H9 (cell line): ENCODE measurements around the gene PAPLN. TPM values are rescaled to one million over a fixed set of nuclear protein-coding genes. Genes with fewer than 3 reads are reported as not detected.

ENCODE experiments used
- DNase-seq: peaks from one replicate; pipeline ENCODE4 v3.0.0-alpha.2; 2017
- H2AFZ ChIP-seq: one replicate; pipeline ENCODE4 v1.6.1; 2013; ENCODE audit warnings: mild to moderate bottlenecking, low read length, control low read depth, moderate library complexity
- H2AK5ac ChIP-seq: 2 replicates; pipeline ENCODE4 v1.6.1; 2013; ENCODE audit warnings: low read length, control low read depth, mixed read lengths; ENCODE audit not compliant: insufficient read length
- H2BK120ac ChIP-seq: one replicate; pipeline ENCODE4 v1.6.1; 2013; ENCODE audit warnings: low read depth, mild to moderate bottlenecking, low read length, control low read depth, inconsistent platforms; ENCODE audit not compliant: poor library complexity, severe bottlenecking
- H2BK12ac ChIP-seq: 2 replicates; pipeline ENCODE4 v1.6.1; 2013; ENCODE audit warnings: low read length, control low read depth, mixed read lengths, low read depth; ENCODE audit not compliant: insufficient read length
- H2BK15ac ChIP-seq: 2 replicates; pipeline ENCODE4 v1.6.1; 2013; ENCODE audit warnings: low read depth, low read length, control low read depth
- H2BK20ac ChIP-seq: one replicate; pipeline ENCODE4 v1.6.1; 2013; ENCODE audit warnings: low read depth, mild to moderate bottlenecking, low read length, control low read depth, inconsistent platforms; ENCODE audit not compliant: poor library complexity, severe bottlenecking
- H2BK5ac ChIP-seq: 2 replicates; pipeline ENCODE4 v1.6.1; 2013; ENCODE audit warnings: low read length, control low read depth, mixed read lengths; ENCODE audit not compliant: insufficient read length
- H3K14ac ChIP-seq: 2 replicates; pipeline ENCODE4 v1.6.1; 2013; ENCODE audit warnings: low read length, control low read depth; ENCODE audit not compliant: insufficient read depth
- H3K18ac ChIP-seq: 2 replicates; pipeline ENCODE4 v1.6.1; 2013; ENCODE audit warnings: low read depth, mild to moderate bottlenecking, mixed read lengths, low read length, control low read depth; ENCODE audit not compliant: insufficient read length
- H3K23ac ChIP-seq: 2 replicates; pipeline ENCODE4 v1.6.1; 2013; ENCODE audit warnings: low read length, control low read depth, mixed read lengths, low read depth; ENCODE audit not compliant: insufficient read length
- H3K23me2 ChIP-seq: 2 replicates; pipeline ENCODE4 v1.6.1; 2013; ENCODE audit warnings: low read depth, mild to moderate bottlenecking, mixed read lengths, low read length, control low read depth; ENCODE audit not compliant: insufficient read length, poor library complexity, severe bottlenecking
- H3K27ac ChIP-seq: 2 replicates; pipeline ENCODE4 v1.5.1; 2013; ENCODE audit warnings: low read length, control low read depth, mixed read lengths, low read depth; ENCODE audit not compliant: insufficient read length
- H3K27me3 ChIP-seq: 2 replicates; pipeline ENCODE4 v1.6.1; 2013; ENCODE audit warnings: low read length, control low read depth, inconsistent platforms; ENCODE audit not compliant: insufficient read depth
- H3K4ac ChIP-seq: 2 replicates; pipeline ENCODE4 v1.6.1; 2013; ENCODE audit warnings: low read depth, mild to moderate bottlenecking, control low read depth, inconsistent platforms, low read length, moderate library complexity
- H3K4me1 ChIP-seq: 2 replicates; pipeline ENCODE4 v1.6.1; 2013; ENCODE audit warnings: low read length, control low read depth, inconsistent platforms; ENCODE audit not compliant: insufficient read depth
- H3K4me2 ChIP-seq: 2 replicates; pipeline ENCODE4 v1.6.1; 2013; ENCODE audit warnings: low read length, control low read depth, mixed read lengths; ENCODE audit not compliant: insufficient read length, insufficient read depth
- H3K56ac ChIP-seq: 2 replicates; pipeline ENCODE4 v1.6.1; 2013; ENCODE audit warnings: low read depth, mild to moderate bottlenecking, mixed read lengths, low read length, control low read depth; ENCODE audit not compliant: insufficient read length
- H3K79me1 ChIP-seq: 2 replicates; pipeline ENCODE4 v1.6.1; 2013; ENCODE audit warnings: low read depth, mild to moderate bottlenecking, moderate library complexity, low read length, control low read depth, inconsistent platforms; ENCODE audit not compliant: insufficient read depth, poor library complexity, severe bottlenecking
- H3K79me2 ChIP-seq: 2 replicates; pipeline ENCODE4 v1.6.1; 2013; ENCODE audit warnings: low read length, control low read depth, inconsistent platforms; ENCODE audit not compliant: insufficient read depth
- H3K9ac ChIP-seq: 2 replicates; pipeline ENCODE4 v1.6.1; 2013; ENCODE audit warnings: low read length, control low read depth, mixed read lengths; ENCODE audit not compliant: insufficient read length; ENCODE audit errors: extremely low read depth
- H3K9me3 ChIP-seq: one replicate; pipeline ENCODE4 v1.6.1; 2013; ENCODE audit warnings: low read depth, low read length, inconsistent platforms; ENCODE audit not compliant: control insufficient read depth
- H3T11ph ChIP-seq: one replicate; pipeline ENCODE4 v1.6.1; 2013; ENCODE audit warnings: mild to moderate bottlenecking, low read length, control low read depth, inconsistent platforms
- H4K20me1 ChIP-seq: one replicate; pipeline ENCODE4 v1.6.1; 2013; ENCODE audit not compliant: control insufficient read depth, insufficient read length, insufficient read depth
- H4K5ac ChIP-seq: 2 replicates; pipeline ENCODE4 v1.6.1; 2013; ENCODE audit warnings: low read depth, mild to moderate bottlenecking, mixed read lengths, low read length, control low read depth; ENCODE audit not compliant: insufficient read length
- H4K8ac ChIP-seq: replicated peaks from 2 replicates; pipeline ENCODE4 v1.6.1; 2013; ENCODE audit warnings: low read length, control low read depth, mixed read lengths, low read depth; ENCODE audit not compliant: insufficient read length
- H4K91ac ChIP-seq: 2 replicates; pipeline ENCODE4 v1.6.1; 2013; ENCODE audit warnings: low read depth, mild to moderate bottlenecking, moderate library complexity, mixed read lengths, low read length, control low read depth; ENCODE audit not compliant: insufficient read length
- H3K27ac Mint-ChIP-seq, 3 experiments: 2 replicates in 2 of 3; 3 replicates in 1 of 3; pipeline ENCODE4 v1.8.0; 2020 to 2021; ENCODE audit warnings: mixed read lengths in 3 of 3, mild to moderate bottlenecking in 1 of 3, moderate library complexity in 1 of 3
- H3K27me3 Mint-ChIP-seq: 2 replicates; pipeline ENCODE4 v1.8.0; 2021; ENCODE audit warnings: low read depth, mild to moderate bottlenecking, moderate library complexity, mixed read lengths
- H3K36me3 Mint-ChIP-seq, 3 experiments: 2 replicates in 2 of 3; 3 replicates in 1 of 3; pipeline ENCODE4 v1.8.0; 2020 to 2021; ENCODE audit warnings: low read depth in 3 of 3, mixed read lengths in 3 of 3; ENCODE audit not compliant: insufficient read depth in 1 of 3
- H3K4me1 Mint-ChIP-seq, 2 experiments: 2 replicates each; pipeline ENCODE4 v1.8.0; 2020; ENCODE audit warnings: mixed read lengths in 2 of 2
- H3K4me3 Mint-ChIP-seq, 2 experiments: 2 replicates in 1 of 2; 3 replicates in 1 of 2; pipeline ENCODE4 v1.8.0; 2020 to 2021; ENCODE audit warnings: mild to moderate bottlenecking in 2 of 2, mixed read lengths in 2 of 2, moderate library complexity in 1 of 2
- H3K9me3 Mint-ChIP-seq, 2 experiments: 2 replicates in 1 of 2; 3 replicates in 1 of 2; pipeline ENCODE4 v1.8.0; 2020; ENCODE audit warnings: mild to moderate bottlenecking in 2 of 2, mixed read lengths in 2 of 2, moderate library complexity in 1 of 2
- WGBS: extraction: QIAGEN DNeasy Blood & Tissue Kit; methylation state at CpG from one replicate; pipeline ENCODE4 v1.1.7; 2013; ENCODE audit warnings: missing lambda C conversion rate, low lambda C conversion rate, mixed read lengths; ENCODE audit not compliant: insufficient read length; ENCODE audit errors: extremely low coverage; 5-methylcytosine and 5-hydroxymethylcytosine counted together
- total RNA-seq: library from RNA; stranded (reverse); gene quantifications from 2 replicates; pipeline ENCODE4 v1.2.1, GENCODE V29; 2021
- TF ChIP-seq, protein P1 (sequence below): fragments of 200-600 bp; sonication (generic); conservative IDR thresholded peaks from 3 replicates; pipeline ENCODE4 v1.8.0; 2021; ENCODE audit warnings: antibody characterized with exemption, mild to moderate bottlenecking

Gene PAPLN
- total RNA-seq, 1 experiment from 2014 or later, result 8.5 TPM

DNA sequence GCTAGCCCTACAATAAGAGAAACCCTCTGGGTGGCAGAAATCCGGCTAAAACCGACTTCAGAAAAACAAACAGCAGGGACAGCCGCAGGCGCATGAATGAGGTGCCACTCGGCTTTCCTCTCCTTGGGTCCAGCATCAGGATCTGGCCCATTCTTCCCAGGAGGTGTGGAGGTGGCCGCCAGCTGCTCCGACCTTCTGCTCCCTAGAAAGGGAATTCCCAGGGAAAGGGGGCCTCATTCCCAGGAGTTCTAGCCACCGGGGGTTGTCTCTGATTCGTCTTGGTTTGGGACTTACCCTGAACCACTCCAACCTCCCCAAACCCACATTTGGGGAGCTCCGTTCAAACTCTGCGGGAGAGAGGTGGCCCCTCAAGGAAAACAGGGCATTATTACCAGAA lies 13.0 kb downstream of the PAPLN start:
- WGBS, result no CpG with 5 or more reads among the region's 11 CpGs
- H3K23me2 ChIP-seq, result no peaks in the 10 kb centered on the region
- no peak overlapping the region for H3T11ph ChIP-seq
- no peaks in the 10 kb centered on the region for H3K4me1 ChIP-seq
- no peaks in the 10 kb centered on the region for H3K79me2 ChIP-seq
- H4K91ac ChIP-seq, result no peak overlapping the region
- no peak overlapping the region for H4K5ac ChIP-seq
- H2BK120ac ChIP-seq, result no peak overlapping the region
- H3K9me3 ChIP-seq, result no peaks in the 10 kb centered on the region
- H2AK5ac ChIP-seq, result no peak overlapping the region
- no peak overlapping the region for H3K4ac ChIP-seq
- H3K27ac Mint-ChIP-seq, result no peak overlapping the region; a peak in 1 of 7 replicates
- H3K79me1 ChIP-seq, result no peaks in the 10 kb centered on the region
- no peaks in the 10 kb centered on the region; the same call in 1 of the 2 replicates for H3K27me3 Mint-ChIP-seq
- H2AFZ ChIP-seq, result no peak overlapping the region
- H3K4me1 Mint-ChIP-seq, result 0 out of 4 replicates have a peak, but pooled peaks cover 0 to 4% of the 10 kb centered on the region in 2 experiments
- no peaks in the 10 kb centered on the region for H4K20me1 ChIP-seq
- H3K23ac ChIP-seq, result no peak overlapping the region
- no peak overlapping the region for H2BK12ac ChIP-seq
- H3K27ac ChIP-seq, result no peak overlapping the region
- DNase-seq, result no peak
- H3K9me3 Mint-ChIP-seq, result no peaks in the 10 kb centered on the region; a peak in 1 of 5 replicates
- H2BK15ac ChIP-seq, result no peak overlapping the region
- peaks cover 2 to 4% (median 3%) of the 10 kb centered on the region in 3 experiments; a peak in 3 of 7 replicates for H3K36me3 Mint-ChIP-seq
- TF ChIP-seq, protein P1, sequence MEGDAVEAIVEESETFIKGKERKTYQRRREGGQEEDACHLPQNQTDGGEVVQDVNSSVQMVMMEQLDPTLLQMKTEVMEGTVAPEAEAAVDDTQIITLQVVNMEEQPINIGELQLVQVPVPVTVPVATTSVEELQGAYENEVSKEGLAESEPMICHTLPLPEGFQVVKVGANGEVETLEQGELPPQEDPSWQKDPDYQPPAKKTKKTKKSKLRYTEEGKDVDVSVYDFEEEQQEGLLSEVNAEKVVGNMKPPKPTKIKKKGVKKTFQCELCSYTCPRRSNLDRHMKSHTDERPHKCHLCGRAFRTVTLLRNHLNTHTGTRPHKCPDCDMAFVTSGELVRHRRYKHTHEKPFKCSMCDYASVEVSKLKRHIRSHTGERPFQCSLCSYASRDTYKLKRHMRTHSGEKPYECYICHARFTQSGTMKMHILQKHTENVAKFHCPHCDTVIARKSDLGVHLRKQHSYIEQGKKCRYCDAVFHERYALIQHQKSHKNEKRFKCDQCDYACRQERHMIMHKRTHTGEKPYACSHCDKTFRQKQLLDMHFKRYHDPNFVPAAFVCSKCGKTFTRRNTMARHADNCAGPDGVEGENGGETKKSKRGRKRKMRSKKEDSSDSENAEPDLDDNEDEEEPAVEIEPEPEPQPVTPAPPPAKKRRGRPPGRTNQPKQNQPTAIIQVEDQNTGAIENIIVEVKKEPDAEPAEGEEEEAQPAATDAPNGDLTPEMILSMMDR, result no peak
- no peak overlapping the region for H3K9ac ChIP-seq
- H3K27me3 ChIP-seq, result no peaks in the 10 kb centered on the region
- no peak overlapping the region for H2BK5ac ChIP-seq
- H3K18ac ChIP-seq, result no peak overlapping the region
- H3K4me2 ChIP-seq, result no peak overlapping the region
- H4K8ac ChIP-seq, result no peak overlapping the region
- H3K56ac ChIP-seq, result no peak overlapping the region
- H3K14ac ChIP-seq, result no peak overlapping the region
- no peak overlapping the region for H2BK20ac ChIP-seq
- no peak overlapping the region for H3K4me3 Mint-ChIP-seq
